Measurements from ENCODE around the gene BYSL.

Gene BYSL

GRCh38 chr6:41917528-41917927, 3.8 kb upstream of the BYSL start:
- DNase-seq: peak; percentile 95

- DNase-seq: no peak
These were observed 356 bp downstream of the BYSL start for GRCh38 chr6:41921712-41921998.

DNA sequence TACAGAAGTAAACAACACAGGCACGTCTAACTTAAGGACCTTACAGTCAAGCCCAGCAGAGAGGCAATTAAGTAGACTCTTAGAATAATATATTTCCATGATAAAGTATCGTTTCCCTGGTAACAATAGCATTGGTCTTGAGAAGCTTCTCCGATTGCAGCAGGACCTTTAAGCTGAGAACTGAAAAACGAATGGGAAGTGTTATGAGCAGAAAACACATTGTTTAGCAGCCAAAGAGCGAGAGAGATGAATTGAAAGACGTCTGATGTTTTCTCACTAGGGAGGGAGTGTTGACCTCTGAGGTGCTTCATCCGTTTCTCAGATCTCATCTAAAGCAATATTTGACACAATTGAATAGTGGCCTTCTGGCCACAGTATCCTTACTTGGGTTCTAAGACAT, 855 bp downstream of the BYSL start:
- no peak for DNase-seq

GRCh38 chr6:41927253-41927652, 6.0 kb downstream of the BYSL start:
- no peak for DNase-seq

DNA sequence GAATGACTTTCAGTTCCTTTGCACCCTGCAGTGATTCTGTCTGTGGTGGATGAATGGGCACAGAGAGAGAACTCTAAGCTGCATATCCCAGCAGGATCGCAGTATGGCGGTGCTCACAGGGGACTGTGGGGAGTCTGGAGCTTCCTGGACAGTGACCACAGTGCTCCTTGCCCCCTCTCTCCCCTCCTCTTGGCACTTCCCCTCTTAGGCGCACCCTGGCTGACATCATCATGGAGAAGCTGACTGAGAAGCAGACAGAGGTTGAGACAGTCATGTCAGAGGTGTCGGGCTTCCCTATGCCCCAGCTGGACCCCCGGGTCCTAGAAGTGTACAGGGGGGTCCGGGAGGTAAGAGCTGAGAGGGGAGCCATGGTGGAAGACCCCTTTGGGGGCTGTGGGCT, 8.6 kb downstream of the BYSL start:
- DNase-seq: no peak

GRCh38 chr6:41931792-41932191, 10.5 kb downstream of the BYSL start:
- DNase-seq: no peak

DNA sequence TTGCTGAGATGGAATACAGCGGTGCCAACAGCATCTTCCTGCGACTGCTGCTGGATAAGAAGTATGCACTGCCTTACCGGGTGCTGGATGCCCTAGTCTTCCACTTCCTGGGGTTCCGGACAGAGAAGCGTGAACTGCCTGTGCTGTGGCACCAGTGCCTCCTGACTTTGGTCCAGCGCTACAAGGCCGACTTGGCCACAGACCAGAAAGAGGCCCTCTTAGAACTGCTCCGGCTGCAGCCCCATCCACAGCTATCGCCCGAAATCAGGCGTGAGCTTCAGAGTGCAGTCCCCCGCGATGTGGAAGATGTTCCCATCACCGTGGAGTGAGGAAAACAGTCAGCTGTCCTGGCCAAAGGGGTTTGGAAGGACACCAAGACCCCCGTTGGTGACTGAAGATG, 11.1 kb downstream of the BYSL start:
- no peak for DNase-seq

GRCh38 chr6:41934278-41935192, 13.2 kb downstream of the BYSL start:
- DNase-seq: no peak

GRCh38 chr6:41935193-41935574, 13.9 kb downstream of the BYSL start:
- no peak for DNase-seq

- DNase-seq: no peak
These were observed 14.4 kb downstream of the BYSL start for GRCh38 chr6:41935685-41936072.

GRCh38 chr6:41936073-41936837, 15.0 kb downstream of the BYSL start:
- peak; percentile 79 for DNase-seq

DNA sequence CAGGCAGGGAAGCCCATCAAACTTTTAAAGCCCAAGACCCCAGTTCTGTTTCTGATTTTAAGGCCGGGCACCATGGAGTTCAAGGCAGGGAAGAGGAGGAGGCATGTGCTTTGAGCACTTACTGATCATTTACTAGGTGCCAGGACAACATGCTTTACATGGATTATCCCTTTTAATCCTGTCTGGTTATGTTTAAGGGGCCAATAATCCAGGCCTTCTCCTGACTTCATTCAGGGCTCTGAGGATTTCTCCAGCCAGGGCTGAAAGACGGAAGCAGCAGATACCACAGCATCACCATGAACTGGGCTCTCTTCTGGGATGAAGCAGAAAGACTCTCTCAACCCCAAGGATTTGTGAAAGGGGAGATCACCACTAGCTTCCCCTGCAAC, 16.2 kb downstream of the BYSL start:
- DNase-seq: no peak

- no peak for DNase-seq
These were observed 16.7 kb downstream of the BYSL start for GRCh38 chr6:41937861-41938574.

GRCh38 chr6:41938590-41939175, 17.4 kb downstream of the BYSL start:
- no peak for DNase-seq

GRCh38 chr6:41939176-41939847, 18.0 kb downstream of the BYSL start:
- peak; percentile 53 for DNase-seq

DNA sequence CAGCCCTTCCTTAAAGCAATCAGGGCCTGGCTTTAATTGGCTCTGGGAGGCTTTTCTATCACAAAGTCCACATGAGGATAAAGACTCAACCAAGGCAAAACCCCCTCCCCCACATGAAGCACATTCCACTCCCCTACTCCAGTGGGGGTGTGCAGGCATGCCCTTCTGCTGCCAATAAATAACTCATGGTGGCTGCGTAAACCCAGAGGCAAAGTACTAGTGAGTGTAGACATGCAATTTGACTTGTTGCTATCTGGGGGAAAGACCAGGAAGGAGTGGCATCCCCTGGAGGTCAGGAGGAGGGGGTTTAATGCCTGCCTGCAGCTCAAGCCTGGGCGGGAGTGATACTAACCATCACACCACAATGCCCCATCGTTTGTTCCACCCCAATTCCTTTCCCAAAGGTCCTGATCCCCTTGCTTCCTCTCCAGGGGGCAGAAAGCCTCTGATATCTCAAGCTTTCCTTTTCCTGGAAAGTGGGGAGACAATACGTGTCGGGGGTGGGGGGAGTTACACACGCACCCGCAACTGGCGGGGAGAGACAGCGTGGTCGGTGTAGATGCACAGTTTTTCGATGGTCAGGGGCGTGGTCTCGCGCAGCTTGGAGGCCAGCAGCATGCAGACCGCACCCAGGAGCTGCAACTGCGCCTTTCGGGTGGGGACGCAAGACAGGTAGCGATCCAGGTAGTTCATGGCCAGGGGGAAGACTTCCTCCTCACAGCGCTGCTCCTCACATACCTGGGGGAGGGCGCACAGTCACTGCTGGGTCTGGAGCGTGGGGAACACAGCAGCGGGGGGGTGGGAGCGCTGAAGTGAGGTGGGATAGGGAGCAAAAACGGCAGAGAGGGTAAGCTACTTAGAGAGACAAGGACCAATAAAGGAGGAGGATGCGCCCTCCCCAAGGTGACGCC, 18.8 kb downstream of the BYSL start:
- peak; percentile 77 for DNase-seq

GRCh38 chr6:41940759-41941279, 19.5 kb downstream of the BYSL start:
- peak; percentile 17 for DNase-seq

DNA sequence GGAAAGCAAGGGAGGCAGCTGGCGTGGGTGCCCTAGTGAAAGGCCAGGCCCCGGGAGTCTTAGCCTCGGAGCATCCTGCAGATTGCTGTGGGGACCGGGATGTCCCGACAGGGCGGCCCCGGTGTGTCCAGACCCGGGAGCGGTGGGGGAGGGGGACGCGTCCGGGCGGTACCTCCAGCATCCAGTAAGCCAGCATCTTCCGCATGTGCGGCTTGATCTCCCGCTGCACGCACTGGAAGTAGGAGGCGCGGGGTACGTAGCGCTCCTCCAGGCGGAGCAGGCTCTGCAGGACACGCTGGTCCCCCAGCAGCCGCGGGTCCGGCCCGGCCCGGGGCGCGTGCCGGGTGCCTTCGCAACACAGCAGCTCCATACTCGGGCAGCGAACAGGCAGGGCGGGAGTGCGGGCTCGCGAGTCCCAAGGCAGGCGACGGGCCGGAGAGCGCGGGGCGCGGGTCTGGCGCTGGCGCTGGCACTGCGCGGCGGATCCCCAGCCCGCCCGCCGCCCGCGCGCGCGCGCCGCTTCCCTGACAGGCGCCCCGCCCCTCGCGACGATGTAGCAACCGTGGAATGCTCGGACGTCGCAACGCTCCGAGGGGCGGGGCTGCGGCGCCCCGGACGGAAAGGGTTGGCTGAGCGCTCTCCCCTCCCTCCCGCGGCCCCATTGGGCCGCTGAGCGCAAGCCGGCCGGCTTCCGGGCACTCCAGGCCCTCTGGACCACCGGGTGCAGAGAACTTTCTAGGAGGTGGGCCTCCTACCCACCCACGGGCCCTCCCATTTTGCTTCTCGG, 20.2 kb downstream of the BYSL start, which contains the start of gene CCND3:
CCND3 (minus strand) TSS at position 529 of the 787 bp plus-strand sequence; CDS start at position 370, 159 bp downstream.
- DNase-seq: peak; percentile 92

DNA sequence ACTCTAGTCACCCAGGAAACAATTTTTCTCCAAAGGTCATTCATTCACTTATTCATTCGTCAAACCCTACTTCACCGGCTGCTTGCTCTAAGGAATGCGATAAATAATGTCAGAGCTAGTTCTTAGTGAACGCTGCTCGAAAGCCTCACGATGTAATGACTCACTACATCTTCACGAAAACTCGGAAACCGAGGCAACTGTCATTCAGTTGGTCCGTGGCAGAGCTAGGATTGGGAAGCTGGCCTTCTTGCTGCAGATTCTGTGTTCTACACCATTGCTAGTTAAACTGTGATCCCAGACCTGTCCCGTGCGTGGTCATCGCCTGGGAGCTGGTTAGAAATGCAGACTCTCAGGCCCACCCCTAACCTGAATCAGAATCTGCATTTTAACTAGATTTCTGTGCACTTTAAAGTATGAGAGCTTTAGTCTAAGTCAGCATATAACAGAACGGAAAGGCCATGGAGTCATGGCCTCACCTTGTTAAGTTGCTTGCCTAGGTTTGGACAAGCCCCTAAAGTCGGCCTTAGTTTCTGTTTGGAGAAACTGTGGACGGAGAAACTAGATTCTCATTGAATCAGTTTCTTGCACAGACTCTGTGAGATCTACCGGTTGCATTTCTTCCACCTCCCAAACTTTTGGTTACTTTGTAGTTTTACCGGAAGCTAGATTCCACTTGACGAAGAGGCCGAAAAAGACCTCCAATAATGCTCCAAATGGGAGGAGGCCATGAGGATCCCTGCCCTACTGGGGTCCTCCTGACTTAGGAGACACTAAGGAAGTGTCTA, 21.0 kb downstream of the BYSL start:
- DNase-seq: no peak

Data from fibroblast of skin of abdomen (primary cell).